IPS-11a (cell line): Measurements from ENCODE around the gene MRPL49.

Source experiments
- H3K4me3 ChIP-seq: one replicate; pipeline ENCODE4 v1.5.1; 2013; ENCODE audit warnings: low read depth, low read length, control low read depth

MRPL49 gene

GRCh38 chr11:65121865-65122696 is at the start of gene MRPL49, which contains the start of gene FAU:
MRPL49 (plus strand) TSS chr11:65122321; CDS start chr11:65122347, 26 bp downstream.
FAU (minus strand) TSS chr11:65122134; CDS start chr11:65121813, 321 bp downstream.
- peak within 1 kb of the TSS; percentile 100 for H3K4me3 ChIP-seq

- H3K4me3 ChIP-seq = no peak overlapping the region
Observed at GRCh38 chr11:65072631-65072966, 49.5 kb upstream of the MRPL49 start.

- no peak overlapping the region for H3K4me3 ChIP-seq
Observed at GRCh38 chr11:65077451-65077850, 44.7 kb upstream of the MRPL49 start.

- no peak overlapping the region for H3K4me3 ChIP-seq
Observed at GRCh38 chr11:65078151-65078550, 44.0 kb upstream of the MRPL49 start.

GRCh38 chr11:65078786-65079342 is 43.3 kb upstream of the MRPL49 start:
- no peak overlapping the region for H3K4me3 ChIP-seq

DNA sequence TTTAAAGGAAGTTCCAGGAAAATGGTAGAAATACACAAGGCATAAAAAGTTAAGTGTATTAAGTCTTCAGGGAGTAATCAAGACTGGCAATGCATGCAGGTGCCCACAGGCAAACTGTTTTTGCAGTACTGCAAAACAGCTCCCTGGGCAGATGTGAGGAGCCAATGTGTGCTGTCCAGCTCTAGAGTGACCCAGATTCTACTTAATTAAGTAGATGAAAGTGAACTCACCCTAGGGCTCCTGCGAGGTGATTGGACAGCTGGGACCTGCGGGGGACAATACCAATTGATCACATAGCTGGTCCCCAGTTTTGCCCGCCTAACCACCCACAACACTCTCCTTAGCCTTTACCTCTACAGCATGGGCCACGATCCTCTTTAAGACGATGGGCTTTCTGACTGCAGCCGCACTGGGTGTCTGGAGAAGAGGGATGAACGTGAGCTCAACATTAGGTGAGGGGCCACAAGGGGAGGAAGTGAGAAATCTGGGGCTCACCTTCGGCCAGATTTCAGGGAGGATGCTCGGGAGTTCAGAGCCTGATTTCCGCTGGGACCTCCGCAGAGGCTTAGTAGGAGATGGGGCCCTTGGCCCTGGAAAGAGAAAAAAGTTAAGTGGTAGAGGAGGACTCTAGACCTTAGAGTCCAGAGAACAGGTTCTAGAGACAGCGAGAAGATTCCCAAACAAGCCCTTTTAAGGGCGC is 38.8 kb upstream of the MRPL49 start:
- peak overlapping the region; percentile 91 for H3K4me3 ChIP-seq

DNA sequence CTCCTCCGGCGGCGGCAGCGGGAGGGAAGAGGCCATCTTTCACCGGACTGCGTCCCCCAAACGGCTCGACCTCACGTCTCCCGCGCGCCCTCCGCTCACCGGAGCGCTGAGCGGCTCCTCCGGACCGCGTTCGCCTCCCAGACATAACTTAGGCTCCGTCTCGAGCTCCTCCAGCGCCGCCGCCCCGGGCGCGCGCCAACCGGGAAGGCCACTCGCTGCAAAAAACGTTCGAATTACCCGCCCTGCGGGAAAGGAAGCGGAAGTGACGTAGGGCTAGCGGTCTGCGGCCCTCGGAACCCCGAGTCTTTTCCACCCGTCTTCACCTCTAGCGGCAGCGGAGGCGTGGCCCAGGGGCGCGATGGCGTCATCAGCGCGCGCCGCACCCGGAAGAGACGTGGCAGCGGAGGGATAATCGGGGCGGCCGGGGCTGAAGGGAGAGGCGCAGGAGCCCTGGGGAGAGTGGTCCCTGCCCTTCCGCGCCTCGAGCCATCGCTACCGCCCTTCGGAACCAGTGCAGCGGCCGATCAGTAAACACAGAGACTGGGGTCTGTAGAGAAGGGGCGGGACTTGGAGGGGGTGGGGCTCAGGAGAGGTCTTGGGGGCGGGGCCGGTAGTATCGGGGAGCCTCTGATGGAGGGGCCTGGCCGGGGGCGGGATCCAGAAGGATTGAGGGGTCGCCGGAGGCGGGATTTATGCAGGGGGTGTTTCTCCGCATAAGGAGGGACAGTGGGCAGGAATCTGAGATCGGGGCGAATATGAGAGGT is 38.1 kb upstream of the MRPL49 start, which contains the start of the genes CDCA5 and ZFPL1:
Gene CDCA5, minus strand, starts transcription at position 207 of the 764 bp plus-strand sequence. Its CDS starts 62 bp downstream, at position 145.
Gene ZFPL1, plus strand, starts transcription at position 389 of the 764 bp plus-strand sequence. CDS start 477 bp downstream, outside the sequence.
- peak within 1 kb of the TSS; percentile 91 for H3K4me3 ChIP-seq

GRCh38 chr11:65084598-65085375 is 37.3 kb upstream of the MRPL49 start:
- H3K4me3 ChIP-seq = peak overlapping the region; percentile 91

GRCh38 chr11:65085446-65085845 is 36.7 kb upstream of the MRPL49 start:
- no peak overlapping the region for H3K4me3 ChIP-seq

DNA sequence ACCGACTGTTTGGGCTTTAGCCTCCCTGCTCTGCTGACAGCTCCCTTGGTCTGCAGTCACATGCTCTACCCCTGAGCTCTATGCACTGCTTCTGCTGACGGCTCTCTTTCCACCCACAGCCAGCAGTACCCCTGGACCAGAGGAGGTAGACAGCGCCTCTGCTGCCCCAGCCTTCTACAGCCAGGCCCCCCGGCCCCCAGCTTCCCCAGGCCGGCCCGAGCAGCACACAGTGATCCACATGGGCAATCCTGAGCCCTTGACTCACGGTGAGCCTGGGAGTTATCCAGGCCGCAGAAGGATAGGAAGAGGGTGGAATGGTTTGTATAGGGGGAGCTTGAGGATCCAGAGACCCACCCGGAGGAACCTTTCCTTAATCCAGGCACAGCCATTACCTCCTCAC is 35.3 kb upstream of the MRPL49 start:
- H3K4me3 ChIP-seq = no peak overlapping the region

DNA sequence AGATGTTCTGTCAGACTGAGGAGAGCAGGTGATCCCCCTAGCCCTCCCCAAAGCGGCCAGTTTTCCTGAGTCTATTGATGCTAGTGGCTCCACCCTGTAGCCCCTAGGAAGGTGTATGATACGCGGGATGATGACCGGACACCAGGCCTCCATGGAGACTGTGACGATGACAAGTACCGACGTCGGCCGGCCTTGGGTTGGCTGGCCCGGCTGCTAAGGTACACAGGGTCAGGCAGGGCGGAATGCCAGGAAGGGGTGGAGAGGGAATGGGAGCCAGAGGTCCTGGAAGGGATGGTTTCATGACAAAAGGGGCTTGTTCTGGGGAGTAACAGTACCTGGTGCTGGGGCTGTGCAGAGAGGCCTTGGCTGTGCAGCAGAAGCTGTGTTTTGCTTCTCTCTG is 34.9 kb upstream of the MRPL49 start:
- no peak overlapping the region for H3K4me3 ChIP-seq

DNA sequence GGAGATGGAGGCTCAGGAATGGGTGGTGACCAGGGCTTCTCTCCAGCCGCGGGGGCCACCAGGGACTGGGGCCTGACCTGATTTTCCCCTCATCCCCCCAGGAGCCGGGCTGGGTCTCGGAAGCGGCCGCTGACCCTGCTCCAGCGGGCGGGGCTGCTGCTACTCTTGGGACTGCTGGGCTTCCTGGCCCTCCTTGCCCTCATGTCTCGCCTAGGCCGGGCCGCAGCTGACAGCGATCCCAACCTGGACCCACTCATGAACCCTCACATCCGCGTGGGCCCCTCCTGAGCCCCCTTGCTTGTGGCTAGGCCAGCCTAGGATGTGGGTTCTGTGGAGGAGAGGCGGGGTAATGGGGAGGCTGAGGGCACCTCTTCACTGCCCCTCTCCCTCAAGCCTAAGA is 34.3 kb upstream of the MRPL49 start:
- no peak overlapping the region for H3K4me3 ChIP-seq

GRCh38 chr11:65089621-65090020 is 32.5 kb upstream of the MRPL49 start:
- no peak overlapping the region for H3K4me3 ChIP-seq

DNA sequence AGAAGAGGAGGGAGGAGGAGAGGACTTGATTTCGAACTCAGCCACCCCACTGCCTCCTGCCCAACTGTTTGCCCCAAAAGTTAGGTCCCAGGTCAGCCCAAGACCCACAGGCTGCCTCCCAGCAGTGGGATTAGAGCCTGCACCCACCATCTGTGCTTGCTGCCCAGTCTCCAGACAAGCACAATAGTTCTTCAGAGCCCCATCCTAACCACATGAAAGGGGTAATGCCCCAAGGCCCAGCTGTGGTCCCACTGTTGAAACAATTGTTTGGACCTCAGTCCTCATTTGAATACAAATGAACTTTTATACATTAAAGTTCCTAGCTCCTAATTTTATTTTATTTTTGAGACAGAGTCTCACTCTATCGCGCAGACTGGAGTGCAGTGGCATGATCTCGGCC is 31.5 kb upstream of the MRPL49 start:
- no peak overlapping the region for H3K4me3 ChIP-seq

GRCh38 chr11:65095427-65095826 is 26.7 kb upstream of the MRPL49 start:
- H3K4me3 ChIP-seq = no peak overlapping the region

DNA sequence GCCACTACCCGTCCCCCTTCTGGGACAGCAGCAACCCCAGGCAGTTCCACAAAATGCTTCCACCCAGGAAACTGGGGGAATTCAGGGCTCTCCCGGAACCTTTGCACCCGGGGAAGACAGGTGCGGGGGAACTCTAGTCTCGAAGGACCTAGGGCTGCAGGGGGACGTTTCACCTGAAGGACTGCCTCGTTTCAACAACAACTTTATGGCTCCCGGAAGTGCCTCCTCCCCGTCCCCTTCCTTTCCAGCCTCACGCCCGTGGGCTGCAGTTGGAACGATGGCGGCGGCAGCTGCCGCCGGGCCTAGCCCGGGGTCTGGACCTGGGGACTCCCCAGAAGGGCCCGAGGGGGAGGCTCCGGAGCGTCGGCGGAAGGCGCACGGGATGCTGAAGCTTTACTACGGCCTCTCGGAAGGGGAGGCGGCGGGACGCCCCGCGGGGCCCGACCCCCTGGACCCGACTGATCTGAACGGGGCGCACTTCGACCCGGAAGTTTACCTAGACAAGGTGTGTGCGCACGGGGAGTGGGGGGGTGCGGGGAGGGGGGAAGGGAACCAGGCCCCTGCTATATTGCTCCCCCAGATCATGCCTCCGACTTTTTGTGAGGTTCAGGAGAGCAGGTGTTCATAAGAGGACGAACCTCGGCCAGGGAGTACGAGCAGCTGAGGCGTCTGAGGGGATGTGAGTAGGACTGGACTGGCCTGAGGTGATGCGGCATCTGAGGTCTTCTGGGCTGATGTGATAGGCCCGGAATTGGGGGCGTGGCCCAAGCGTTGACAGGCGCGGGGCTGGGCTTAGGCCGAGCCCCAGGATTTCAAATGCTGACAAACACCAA is 25.9 kb upstream of the MRPL49 start, which contains the start of gene VPS51:
Gene VPS51, plus strand, starts transcription at position 241 of the 833 bp plus-strand sequence. Its CDS starts 37 bp downstream, at position 278.
- H3K4me3 ChIP-seq = peak within 1 kb of the TSS; percentile 86

DNA sequence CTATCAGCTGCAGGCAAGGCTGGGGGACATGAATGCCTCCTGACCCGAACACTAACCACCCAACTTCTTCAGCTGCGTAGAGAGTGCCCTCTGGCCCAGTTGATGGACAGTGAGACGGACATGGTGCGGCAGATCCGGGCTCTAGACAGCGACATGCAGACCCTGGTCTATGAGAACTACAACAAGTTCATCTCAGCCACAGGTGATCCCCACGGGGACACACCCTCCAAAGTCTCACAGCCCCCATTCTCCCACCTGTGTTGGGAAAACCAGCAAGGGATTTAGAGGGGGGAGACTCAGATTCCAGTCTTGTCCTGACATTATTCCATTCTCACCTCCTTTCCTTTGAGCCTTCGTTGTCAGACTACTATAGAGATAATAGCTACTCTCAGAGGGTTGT is 25.2 kb upstream of the MRPL49 start:
- peak overlapping the region; percentile 4 for H3K4me3 ChIP-seq

GRCh38 chr11:65100674-65101350 is 21.3 kb upstream of the MRPL49 start:
- H3K4me3 ChIP-seq = no peak overlapping the region
